Esophagus squamous epithelium (tissue), 4 donors: ENCODE measurements around the gene SKP1.

Source experiments
- CTCF ChIP-seq, 6 experiments: fragments of 450-650 bp in 4 of 6; fragments of 200-600 bp in 2 of 6; sonication (generic) in 2 of 6; IDR thresholded peaks; one replicate each; pipeline ENCODE4 v1.5.1; 2016 to 2019; ENCODE audit warnings: antibody characterized with exemption in 6 of 6, mild to moderate bottlenecking in 4 of 6, moderate library complexity in 4 of 6
- POLR2A ChIP-seq, 4 donors: fragments of 450-650 bp; IDR thresholded peaks; one replicate each; pipeline ENCODE4 v1.6.1; 2017; ENCODE audit warnings: antibody characterized with exemption in 4 of 4, mild to moderate bottlenecking in 4 of 4, moderate library complexity in 3 of 4

- no peak for TF ChIP-seq CTCF (IDR thresholded peaks at IDR 0.05)
- peak in 2 of 4 donors; percentile 29 to 48 for TF ChIP-seq POLR2A (IDR thresholded peaks at IDR 0.05)
These were observed 782 bp upstream of the SKP1 start for GRCh38 chr5:134177369-134178095.
